NCI-H187 (cell line): ENCODE data around the gene SPDYE4.
"Not testable (repeated sequence)": the region's sequence is repeated elsewhere in the genome, so short reads cannot be mapped to it uniquely, and the experiment has no call there.

ENCODE experiments used
- DNase-seq, 2 experiments: peaks; one replicate each; lab custom pipeline; 2025; lab: John Stamatoyannopoulos, UW

SPDYE4 gene, protein sequence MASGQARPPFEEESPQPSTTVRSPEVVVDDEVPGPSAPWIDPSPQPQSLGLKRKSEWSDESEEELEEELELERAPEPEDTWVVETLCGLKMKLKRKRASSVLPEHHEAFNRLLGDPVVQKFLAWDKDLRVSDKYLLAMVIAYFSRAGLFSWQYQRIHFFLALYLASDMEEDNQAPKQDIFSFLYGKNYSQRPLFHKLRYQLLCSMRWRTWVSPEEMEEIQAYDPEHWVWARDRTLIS

GRCh38 chr17:8758137-8758596 is at the start of gene SPDYE4:
SPDYE4 (minus strand) TSS chr17:8758546; CDS start chr17:8758382, 164 bp downstream.
- DNase-seq, result no peak

- DNase-seq, result no peak
Observed at GRCh38 chr17:8806926-8807550, 48.7 kb upstream of the SPDYE4 start.

DNA sequence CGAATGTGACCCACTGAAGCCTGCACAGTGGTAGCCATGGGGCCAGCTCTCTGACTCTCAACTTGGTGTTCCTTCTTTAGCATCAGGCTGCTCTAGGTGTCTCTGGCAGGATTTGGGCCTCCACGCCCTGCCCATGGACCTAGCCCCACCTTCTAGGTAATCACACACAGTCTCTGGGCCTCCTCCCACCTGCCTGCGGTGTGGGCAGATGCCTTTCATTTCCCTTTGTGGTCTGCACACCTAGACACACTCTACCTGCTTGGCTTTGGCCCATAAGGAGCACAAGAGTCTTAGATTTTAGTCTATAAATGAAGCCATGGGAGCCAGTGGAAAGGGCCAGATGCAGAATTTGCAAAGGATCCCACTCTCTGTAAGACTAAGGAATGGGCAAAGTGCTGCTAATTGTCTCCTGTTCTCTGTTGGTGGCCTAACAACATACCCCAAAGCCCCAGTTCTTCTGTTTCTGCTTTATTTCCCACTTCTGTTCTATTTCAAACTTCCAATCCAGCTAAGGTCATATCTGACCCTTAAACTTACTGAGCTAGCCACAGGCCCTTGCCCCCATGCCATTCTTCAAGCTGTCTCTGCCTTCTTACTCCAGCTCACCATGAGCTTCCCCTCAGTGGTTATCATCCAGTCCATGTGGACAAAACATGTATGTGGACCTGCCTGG is 48.0 kb upstream of the SPDYE4 start:
- no peak for DNase-seq

DNA sequence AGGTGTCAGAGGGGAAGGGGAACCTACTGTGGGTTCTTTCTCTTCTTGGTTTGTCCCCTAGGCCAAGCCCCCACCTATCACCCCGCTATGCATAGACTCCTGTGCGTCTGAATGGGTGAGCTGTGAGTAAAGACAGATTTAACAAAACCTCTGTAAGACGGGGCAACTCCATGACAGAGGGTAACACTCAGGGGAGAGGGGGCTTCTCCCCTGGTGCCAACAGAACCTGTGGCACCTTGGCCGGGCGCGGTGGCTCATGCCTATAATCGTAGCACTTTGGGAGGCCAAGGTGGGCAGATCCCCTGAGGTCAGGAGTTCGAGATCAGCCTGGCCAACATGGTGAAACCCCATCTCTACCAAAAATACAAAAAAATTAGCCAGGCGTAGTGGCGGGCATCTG is 47.0 kb upstream of the SPDYE4 start:
- not testable (repeated sequence) for DNase-seq

- no peak for DNase-seq
Observed at GRCh38 chr17:8803531-8804420, 45.4 kb upstream of the SPDYE4 start.

GRCh38 chr17:8801135-8801840 is 42.9 kb upstream of the SPDYE4 start:
- no peak for DNase-seq

GRCh38 chr17:8800656-8801055 is 42.3 kb upstream of the SPDYE4 start:
- no peak for DNase-seq

- DNase-seq, result no peak
Observed at GRCh38 chr17:8799570-8800212, 41.3 kb upstream of the SPDYE4 start.

DNA sequence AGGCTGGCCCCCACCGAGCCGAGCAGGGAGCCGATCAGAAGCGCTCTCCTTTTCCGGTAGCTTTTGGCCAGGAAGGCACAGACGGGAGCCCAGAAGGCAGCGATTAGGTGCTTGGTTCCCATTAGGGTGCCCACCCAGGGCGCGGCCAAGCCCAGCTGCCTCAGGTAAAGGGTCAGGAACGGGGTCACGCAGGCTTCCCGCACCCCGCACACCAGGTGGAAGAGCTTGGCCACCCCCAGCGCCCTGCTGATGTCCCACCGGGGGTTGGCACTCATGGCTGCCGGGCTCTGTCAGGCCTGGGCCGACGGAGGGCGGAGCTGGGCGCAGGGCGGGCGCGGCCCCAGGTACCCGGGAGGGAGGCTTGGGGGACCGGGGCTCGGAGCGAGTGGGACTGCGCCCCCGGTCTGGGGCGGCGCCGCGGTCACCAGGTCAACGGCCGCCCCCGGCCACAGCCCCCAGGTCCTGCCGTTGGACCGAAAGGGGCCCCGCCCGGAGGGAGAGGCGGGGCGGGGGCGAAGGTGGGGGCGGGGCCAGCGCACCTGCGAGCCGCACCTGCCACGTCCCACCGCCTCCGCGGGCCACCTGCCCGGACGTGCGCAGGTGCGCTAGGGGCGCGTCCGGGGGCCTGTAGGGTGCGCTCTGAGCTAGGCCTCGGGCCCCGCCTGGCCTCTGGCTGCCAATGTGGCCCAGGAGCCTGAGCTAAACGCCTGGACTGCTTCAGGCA is 40.7 kb upstream of the SPDYE4 start, which contains the start of gene MFSD6L:
MFSD6L (minus strand) TSS at position 520 of the 724 bp plus-strand sequence; CDS start at position 275, 245 bp downstream.
- DNase-seq, result no peak

DNA sequence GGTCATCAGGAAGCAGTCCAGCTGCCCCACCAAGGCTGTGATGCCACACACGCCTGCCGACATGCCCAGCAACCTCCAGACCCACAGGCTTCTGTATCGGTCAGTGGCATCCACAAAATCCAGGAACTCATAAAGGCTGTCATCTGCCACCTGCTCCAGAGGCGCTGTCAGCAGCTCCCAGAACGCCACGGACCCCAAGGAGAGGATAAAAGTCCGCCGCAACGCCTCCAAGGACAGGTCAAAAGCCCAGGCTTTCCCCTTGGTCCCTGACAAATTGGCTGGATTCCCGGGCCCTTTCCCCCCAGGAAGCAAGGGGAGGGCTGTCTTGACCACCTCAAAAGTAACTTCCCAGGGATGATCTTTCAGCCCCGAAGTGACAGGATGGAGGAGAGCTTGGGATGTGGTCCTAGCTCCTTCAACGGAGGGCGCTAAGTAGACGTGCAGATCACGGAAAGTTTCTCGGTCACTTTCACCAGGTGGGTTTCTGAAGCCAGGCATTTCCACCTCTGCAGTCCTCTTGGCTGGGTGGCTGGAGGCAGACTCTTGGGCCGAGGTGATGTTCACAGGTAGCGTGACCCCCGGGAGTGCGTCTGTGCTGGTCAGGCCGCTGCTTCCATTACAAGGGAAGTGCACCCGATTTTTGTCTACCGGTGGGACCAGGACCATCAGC is 40.0 kb upstream of the SPDYE4 start:
- no peak for DNase-seq

DNA sequence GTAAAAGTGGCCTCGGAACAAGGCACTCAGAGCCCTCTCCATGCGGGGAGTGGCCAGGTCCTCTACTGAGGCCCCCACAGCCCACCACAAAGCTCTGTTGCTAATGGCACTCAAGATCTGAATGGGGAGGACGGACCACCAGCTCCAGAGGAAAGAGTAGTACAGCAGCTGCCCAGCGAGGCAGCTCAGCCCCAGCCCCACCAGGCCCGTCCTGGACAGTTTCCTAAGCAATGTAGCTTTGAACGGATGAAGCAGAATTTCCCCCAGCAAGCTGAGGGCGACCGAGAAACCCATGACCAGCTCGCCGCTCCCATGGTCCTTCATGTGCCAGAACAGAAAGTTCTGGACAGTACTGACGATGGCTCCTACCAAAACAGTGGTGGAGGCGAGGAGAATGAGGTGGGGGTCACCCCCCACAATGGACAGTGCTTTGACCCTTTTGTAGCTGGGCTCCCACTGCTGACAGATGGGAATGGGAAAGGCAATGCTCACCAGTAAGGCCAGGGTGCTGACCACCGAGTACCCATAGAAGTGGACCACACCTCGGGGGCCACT is 39.4 kb upstream of the SPDYE4 start:
- DNase-seq, result no peak

DNA sequence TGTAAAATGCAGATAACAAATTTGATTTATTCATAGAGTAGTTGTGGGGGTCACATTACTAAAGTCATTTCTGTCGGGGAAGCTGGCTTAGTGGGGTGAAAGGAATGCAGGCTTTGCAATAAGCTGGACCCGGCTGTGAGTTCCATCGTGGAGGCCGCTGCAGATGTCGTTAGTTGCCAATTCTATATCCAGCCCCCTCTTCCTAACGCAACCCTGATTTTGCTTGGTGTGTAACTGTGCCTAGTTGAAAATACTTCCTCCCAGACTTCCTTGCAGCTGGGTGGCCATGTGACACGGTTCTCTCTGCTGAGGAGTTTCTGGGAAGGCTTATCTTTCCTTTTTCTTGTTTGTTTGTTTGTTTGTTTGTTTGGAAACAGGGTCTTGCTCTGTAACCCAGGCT is 36.3 kb upstream of the SPDYE4 start:
- no peak for DNase-seq

- no peak for DNase-seq
Observed at GRCh38 chr17:8793649-8794048, 35.3 kb upstream of the SPDYE4 start.

- no peak for DNase-seq
Observed at GRCh38 chr17:8792646-8793045, 34.3 kb upstream of the SPDYE4 start.

- DNase-seq, result no peak
Observed at GRCh38 chr17:8791910-8792270, 33.5 kb upstream of the SPDYE4 start.

GRCh38 chr17:8791248-8791909 is 33.0 kb upstream of the SPDYE4 start:
- DNase-seq, result no peak

GRCh38 chr17:8789743-8790142 is 31.4 kb upstream of the SPDYE4 start:
- no peak for DNase-seq

GRCh38 chr17:8788998-8789397 is 30.7 kb upstream of the SPDYE4 start:
- DNase-seq, result no peak
